SW480 (cell line): ENCODE results near the gene INSIG1.

Experiments
- DNase-seq: peaks from one replicate; pipeline ENCODE4 v3.0.0-alpha.2; 2016; ENCODE audit warnings: low spot score

The INSIG1 gene

GRCh38 chr7:155349601-155350331 lies 52.1 kb downstream of the INSIG1 start:
- no peak for DNase-seq

- DNase-seq, result no peak
Measured at GRCh38 chr7:155351120-155351870, 53.6 kb downstream of the INSIG1 start.

GRCh38 chr7:155352076-155352752 lies 54.5 kb downstream of the INSIG1 start:
- no peak for DNase-seq

- DNase-seq, result no peak
Measured at GRCh38 chr7:155352753-155353115, 55.1 kb downstream of the INSIG1 start.

GRCh38 chr7:155353256-155353897 lies 55.7 kb downstream of the INSIG1 start:
- no peak for DNase-seq

- no peak for DNase-seq
Measured at GRCh38 chr7:155354371-155355048, 56.8 kb downstream of the INSIG1 start.

GRCh38 chr7:155355176-155355575 lies 57.5 kb downstream of the INSIG1 start:
- DNase-seq, result no peak

GRCh38 chr7:155355745-155356144 lies 58.1 kb downstream of the INSIG1 start:
- DNase-seq, result no peak

- DNase-seq, result peak; percentile 45
Measured at GRCh38 chr7:155356323-155357105, 58.8 kb downstream of the INSIG1 start.

- no peak for DNase-seq
Measured at GRCh38 chr7:155357573-155358041, 59.9 kb downstream of the INSIG1 start.

- DNase-seq, result no peak
Measured at GRCh38 chr7:155358066-155358947, 60.6 kb downstream of the INSIG1 start.

GRCh38 chr7:155358948-155359712 lies 61.5 kb downstream of the INSIG1 start:
- DNase-seq, result no peak
